Activated gamma-delta T cell (primary cell): ENCODE results near the gene IDI2.
"Not testable (repeated sequence)": the region's sequence is repeated elsewhere in the genome, so short reads cannot be mapped to it uniquely, and the experiment has no call there.

Experiments used
- DNase-seq: peaks from one replicate; lab custom pipeline; 2025; lab: John Stamatoyannopoulos, UW
- total RNA-seq, 2 donors: gene quantifications; one replicate each; lab custom pipeline; 2026; lab: John Stamatoyannopoulos, UW

Gene IDI2
- 0 reads per million in 2 donors for total RNA-seq

GRCh38 chr10:1025683-1026082, at the start of gene IDI2:
Gene IDI2 (minus strand): TSS chr10:1025859. CDS start chr10:1024723, 1,136 bp downstream.
- no peak for DNase-seq

DNA sequence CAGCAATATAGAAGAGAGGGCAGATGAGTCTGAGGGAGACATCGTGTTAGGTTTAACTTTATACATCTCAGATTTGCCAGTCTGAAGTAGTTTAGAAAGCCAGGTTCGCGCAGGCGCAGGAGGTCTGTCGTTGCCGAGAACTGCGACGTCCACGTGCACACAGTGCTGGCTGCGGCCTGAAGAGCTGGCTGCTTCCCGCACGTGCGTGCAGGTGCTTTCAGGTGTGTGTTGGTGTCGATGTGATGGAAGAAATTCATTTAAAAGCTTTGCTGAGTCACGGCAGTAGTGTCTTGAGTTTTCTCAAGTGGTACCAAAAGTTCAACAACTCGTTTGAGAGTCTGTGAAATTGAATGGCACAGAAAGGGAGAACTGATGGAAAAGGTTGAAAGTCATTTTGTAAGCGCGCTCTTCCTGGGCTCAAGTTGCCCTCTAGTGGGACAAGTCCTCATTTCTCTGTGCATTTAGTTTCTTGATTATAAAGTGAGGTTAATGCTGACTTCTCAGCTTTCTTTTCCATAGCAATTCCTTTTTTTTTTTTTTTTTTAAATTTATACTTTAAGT, 49.2 kb upstream of the IDI2 start:
- DNase-seq: no peak

- DNase-seq: no peak
Observed at GRCh38 chr10:1074052-1074747, 48.5 kb upstream of the IDI2 start.

DNA sequence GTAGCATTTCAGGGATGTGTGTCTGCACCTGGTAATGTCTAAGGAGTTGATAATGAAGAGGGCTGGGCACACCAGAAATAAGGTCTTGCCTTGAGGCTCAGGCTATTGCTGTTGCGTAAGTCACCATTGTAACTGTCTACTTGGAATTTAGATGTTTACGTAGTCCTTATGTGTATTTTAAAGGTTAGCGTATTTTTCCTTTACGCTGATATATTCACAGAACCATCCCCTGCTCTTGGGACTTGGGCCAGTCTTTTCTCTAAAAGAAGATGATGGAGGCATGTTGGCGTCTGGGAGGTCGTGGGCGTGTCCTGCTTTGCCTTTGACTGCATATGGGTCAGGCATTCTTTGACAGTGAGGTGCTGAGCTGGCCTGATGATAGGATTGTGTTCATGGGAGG, 45.3 kb upstream of the IDI2 start:
- DNase-seq: no peak

DNA sequence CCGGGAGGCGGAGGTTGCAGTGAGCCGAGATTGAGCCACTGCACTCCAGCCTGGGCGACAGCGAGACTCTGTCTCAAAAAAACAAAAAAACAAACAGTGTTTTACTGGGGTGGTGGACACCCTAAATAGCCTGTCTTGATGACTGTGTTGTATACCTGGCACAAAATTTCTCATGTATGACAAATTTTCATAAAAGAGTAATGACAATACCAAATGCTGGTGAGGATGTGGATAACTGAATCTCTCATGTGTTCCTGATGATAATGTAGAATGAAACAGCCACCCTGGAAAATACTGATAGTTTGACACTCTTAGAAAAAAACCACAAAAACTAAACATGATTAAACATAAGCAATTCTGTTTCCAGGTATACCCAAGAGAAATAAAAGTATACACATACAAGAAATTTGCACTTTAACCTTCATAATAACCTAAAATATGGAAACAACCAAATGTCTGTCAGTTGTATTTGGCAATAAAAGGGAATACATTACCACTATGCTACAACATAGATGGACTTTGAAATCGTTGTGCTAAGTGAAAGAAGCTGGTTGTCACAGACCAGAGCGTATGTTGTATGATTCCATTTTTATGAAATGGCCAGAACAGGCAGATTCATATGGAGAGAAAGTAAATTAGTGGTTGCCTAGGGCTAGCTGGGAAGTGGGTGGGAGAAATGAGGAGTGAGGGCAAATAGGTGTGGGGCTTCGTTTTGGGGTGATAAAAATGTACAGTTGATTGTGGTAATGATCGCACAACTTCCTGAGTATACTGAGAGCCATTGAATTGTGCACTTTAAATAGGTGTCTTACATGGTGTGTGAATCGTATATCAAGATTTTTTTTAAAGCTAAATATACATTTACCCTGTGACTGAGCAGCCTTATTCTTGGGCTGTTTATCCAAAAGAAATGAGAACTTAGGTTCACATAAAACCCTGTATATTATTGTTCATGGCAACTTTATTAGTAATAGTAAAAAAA, 43.0 kb upstream of the IDI2 start:
- DNase-seq: no peak

DNA sequence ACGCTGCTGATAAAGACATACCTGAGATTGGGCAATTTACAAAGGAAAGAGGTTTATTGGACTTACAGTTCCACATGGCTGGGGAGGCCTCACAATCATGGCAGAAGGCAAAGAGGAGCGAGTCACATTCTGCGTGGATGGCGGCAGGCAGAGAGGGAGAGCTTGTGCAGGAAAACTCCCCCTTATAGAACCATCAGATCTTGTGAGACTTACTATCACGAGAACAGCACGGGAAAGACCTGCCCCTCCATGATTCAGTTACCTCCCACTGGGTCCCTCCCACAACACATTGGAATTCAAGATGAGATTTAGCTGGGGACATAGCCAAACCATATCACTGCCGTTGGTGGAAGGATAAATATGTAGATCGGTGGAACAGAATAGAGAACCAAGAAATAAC, 41.1 kb upstream of the IDI2 start:
- not testable (repeated sequence) for DNase-seq

GRCh38 chr10:1064964-1065247, 39.2 kb upstream of the IDI2 start:
- DNase-seq: no peak

DNA sequence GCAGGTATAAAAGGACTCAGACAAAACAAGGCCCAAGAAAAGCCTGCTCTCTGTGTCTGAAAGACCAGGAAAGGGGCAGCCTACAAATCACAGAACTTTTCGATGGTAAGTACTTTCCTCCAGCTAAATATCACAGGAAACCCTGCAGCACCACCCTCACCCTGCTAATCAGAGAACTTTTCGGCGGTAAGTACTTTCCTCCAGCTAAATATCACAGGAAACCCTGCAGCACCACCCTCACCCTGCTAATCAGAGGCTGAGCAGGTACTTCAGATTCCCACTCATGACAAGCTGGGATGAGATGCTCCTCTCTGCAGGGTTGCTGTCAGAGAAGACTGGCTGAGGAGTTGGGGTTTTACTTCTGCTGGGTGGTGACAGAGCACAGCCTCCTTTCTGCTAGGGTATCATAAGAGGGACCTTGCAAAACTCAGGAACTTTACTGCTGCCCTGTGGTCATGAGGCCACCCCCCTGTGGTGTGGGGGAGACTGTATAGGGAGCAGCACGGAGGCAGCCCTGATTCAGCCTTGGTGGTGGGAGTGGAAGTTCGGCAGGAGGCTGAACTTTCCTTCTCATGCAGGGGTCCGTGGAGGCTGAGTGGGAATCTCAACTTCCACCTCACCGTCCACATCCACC, 37.7 kb upstream of the IDI2 start:
- no peak for DNase-seq

DNA sequence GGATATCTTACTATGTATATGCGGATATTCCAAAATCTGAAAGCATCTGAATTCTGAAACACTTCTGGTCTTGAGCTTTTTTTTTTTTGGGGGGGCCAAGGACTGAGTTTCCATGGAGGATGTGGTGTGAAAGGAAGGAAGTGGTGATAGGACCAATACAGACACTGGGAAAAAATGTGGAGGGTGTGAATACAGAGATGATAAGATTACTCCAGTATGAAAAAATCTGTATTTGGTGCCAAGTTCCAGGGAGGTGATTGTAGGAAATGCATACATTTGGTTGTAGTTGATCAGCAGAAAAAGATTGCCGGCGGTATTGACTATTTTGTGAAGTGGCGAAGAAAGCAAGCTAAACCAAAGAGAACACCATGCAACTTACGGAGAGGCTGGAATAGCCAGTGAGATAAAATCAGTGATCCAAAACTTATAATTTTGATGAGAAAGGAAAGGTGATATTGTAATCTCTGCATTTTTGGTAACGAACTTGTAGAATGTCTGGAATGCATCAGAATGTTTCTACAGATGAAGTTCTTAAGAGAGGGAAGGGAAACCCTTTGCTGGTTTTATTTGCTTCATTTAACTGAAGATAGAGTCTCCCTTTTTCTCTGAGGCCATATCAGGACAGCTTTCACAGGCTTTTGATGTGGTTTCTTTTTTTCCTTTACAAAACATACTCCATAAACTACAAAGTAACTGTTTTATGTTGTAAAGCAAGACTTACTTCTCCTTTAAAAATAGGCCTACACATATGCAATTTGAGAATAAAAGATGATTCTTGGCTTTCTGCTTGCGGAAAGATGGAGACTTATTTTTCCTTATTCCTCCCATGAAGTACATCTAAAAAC, 36.5 kb upstream of the IDI2 start:
- no peak for DNase-seq

GRCh38 chr10:1059902-1060301, 34.2 kb upstream of the IDI2 start:
- no peak for DNase-seq

- no peak for DNase-seq
Observed at GRCh38 chr10:1058017-1058416, 32.4 kb upstream of the IDI2 start.

DNA sequence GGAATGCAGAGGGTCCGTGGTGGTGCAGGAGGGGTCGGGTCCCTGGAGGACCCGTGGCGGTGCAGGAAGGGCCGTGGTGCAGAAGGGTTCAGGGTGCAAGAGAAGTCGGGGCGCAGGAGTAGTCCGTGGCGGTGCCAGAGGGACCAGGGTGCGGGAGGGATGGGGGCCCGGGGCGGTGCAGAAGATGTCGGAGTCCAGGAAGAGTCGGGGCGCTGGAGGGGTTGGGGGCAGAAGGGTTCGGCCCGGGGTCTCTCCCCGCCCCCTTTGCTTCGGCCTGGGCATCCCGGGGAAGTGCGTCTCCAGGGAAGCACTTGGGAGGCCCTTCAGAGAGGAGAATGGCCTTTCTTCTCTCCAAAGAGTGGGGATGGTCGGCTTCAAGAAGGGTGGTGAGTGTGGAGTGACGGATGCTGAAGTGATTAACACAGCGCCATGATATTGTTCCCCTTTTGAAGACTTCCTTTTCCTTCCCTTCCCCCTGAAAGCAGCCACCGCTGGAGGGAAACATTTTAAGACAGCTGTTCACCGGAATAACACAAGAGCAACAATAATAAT, 31.5 kb upstream of the IDI2 start:
- no peak for DNase-seq

DNA sequence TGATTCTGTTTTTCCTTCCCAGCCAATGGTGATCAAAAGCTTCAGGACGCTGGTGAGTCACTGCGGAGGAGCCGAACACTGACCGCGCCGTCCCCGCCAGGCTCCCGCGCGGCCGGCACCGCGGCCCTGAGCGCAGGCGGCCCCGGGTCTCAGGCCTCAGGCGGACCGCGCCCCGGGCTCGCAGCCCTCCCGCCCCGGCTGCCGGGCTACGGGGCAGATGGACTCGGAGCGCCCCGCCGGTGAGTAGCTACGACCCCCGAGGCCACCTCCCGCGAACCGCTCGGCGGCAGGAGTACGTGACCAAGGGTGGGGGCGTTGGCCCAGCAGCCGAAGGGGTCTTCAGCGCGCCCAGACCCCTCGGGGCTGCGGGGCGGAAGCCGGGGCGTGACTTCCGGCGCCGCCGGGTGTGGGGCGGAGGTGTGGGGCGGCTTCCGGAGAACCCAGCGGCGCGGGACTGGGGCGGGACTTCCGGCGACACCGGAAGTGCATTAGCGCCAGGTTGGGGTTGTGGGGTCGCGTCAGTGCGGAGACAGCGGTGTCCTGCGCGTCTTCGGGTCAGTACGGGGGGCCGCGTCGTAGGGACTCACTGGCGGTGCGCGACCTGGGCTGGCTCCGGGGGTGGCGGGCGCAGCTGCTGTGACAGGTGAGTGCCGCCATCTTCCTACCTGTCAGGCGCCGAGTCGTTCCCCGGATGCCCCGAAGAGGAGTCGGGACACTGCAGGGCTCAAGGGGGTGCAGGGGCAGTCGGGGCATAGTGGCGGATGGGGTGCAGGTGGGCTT, 30.9 kb upstream of the IDI2 start, which contains the start of gene WDR37:
Gene WDR37 (plus strand): TSS at position 60 of the 780 bp plus-strand sequence. CDS start 15,771 bp downstream, outside the sequence.
- peak; percentile 82 for DNase-seq

DNA sequence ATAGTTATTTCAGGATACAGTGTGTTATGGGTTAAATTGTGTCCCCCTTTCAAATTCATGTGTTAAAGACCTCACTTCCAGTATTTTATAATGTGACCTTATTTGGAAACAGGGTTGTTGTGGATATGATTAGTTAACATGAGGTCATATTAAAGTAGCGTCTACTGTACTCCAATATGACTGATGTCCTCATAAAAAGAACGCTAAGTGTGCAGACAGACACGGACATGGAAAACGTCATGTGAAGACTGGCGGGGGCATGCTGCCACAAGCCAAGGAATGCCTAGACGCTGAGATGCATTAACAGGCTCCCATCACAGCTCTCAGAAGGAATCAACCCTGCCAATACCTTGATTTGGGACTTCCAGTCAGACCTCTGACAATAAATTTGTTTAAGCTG, 29.0 kb upstream of the IDI2 start:
- no peak for DNase-seq

- no peak for DNase-seq
Observed at GRCh38 chr10:1050554-1050953, 24.9 kb upstream of the IDI2 start.

GRCh38 chr10:1050145-1050544, 24.5 kb upstream of the IDI2 start:
- DNase-seq: no peak

DNA sequence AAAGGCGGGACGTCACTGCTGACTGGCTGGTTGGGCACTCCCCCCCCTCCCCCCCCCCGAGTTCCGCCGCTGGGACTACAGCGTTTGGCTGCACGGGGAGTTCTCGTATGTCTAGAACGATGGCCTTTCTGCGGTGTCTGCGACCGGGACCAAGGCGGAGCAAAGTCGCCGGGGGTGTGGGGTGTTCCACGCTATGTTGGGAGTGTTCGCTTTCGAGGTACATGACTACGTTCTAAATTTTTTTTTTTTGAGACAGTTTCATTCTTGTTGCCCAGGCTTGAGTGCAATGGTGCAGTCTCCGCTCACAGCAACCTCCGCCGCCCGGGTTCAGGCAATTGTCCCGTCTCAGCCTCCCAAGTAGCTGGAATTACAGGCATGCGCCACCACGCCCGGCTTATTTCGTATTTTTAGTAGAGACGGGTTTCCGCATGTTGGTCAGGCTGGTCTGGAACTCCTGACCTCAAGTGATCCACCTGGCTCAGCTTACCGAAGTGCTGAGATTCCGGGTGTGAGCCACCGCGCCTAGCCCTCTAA, 23.8 kb upstream of the IDI2 start:
- no peak for DNase-seq

DNA sequence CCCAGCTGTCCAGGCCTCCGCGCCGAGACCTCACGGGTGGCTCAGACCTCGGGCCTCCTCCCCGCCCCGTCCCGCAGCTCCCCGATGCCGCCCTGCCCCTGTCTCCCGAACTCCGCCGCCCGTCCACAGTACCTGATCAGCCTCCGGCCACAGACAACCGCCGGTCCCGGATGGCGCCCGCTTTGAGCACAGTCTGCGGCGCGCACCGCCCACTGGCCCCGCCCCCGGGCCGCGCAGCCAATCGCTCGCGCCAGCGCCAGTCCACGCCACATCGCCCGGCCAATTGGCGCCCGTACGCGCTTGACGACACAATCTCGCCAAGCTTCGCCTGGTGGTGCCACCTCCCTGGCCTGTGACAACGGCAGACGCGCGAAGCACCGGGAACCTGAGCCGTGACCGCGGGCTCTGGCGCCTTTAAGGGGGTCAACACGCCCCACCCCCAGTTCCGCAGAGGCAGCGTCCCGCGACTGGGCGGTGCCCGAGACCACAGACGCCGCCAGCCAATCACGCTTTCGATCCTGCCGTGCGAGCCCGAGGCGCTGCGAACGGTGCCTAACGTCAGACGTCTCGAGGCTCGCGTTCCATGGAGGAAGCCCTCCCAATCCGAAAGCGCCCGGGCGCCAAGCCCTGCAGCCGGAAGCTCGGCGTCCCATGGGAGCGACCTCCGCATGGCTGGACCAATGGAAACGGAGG, 23.2 kb upstream of the IDI2 start, which contains the start of gene IDI1:
Gene IDI1 (minus strand): TSS at position 388 of the 693 bp plus-strand sequence. CDS start 116 bp downstream, at position 272.
- DNase-seq: peak; percentile 99

- peak; percentile 56 for DNase-seq
Observed at GRCh38 chr10:1048349-1048731, 22.7 kb upstream of the IDI2 start.
